ENCODE measurements around the gene RGL1.

The RGL1 gene

DNA sequence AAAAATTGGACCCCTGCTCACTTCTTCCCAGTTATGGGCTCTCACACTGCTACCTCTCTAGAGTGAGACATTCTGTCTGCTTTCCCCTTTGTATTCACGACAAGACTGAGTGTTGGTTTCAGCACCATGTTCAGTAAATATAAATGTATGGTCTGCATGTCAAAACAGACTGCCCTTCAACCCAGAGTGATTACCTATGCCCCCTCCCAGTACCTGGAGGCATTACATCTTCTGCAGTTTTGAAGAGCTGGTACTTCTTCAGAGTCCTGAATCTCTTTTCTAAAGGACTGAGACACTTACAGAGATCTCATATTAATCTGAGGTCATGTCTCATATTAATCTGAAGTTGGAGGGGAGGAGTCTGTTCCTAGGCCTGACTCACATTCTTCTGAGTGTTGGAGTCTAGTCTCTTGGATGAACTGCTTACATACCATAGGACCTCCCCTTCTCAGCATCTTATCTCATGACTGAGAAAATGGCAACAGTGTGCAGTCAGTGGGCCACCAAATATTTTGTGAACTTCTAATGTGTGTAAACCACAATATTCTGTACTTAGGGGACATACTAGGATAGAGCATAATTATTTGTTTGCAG lies 80.3 kb downstream of the RGL1 start:
- no peak for DNase-seq
- intact Hi-C loops (cut with DNase I; ENCODE audit: low total_unique reads) = no loop called here
- TF ChIP-seq, protein P1, sequence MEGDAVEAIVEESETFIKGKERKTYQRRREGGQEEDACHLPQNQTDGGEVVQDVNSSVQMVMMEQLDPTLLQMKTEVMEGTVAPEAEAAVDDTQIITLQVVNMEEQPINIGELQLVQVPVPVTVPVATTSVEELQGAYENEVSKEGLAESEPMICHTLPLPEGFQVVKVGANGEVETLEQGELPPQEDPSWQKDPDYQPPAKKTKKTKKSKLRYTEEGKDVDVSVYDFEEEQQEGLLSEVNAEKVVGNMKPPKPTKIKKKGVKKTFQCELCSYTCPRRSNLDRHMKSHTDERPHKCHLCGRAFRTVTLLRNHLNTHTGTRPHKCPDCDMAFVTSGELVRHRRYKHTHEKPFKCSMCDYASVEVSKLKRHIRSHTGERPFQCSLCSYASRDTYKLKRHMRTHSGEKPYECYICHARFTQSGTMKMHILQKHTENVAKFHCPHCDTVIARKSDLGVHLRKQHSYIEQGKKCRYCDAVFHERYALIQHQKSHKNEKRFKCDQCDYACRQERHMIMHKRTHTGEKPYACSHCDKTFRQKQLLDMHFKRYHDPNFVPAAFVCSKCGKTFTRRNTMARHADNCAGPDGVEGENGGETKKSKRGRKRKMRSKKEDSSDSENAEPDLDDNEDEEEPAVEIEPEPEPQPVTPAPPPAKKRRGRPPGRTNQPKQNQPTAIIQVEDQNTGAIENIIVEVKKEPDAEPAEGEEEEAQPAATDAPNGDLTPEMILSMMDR (IDR thresholded peaks at IDR 0.05) = no peak
- no peak overlapping the region for H3K4me3 ChIP-seq
- H3K27me3 ChIP-seq = no peaks in the 10 kb centered on the region
- no peak overlapping the region for H3K27ac ChIP-seq
- H3K9me3 ChIP-seq = no peaks in the 10 kb centered on the region
- peaks cover 0 to 36% (median 11%) of the 10 kb centered on the region in 4 donors for H3K4me1 ChIP-seq
- peaks cover 0 to 26% (median 25%) of the 10 kb centered on the region in 3 donors for H3K36me3 ChIP-seq

DNA sequence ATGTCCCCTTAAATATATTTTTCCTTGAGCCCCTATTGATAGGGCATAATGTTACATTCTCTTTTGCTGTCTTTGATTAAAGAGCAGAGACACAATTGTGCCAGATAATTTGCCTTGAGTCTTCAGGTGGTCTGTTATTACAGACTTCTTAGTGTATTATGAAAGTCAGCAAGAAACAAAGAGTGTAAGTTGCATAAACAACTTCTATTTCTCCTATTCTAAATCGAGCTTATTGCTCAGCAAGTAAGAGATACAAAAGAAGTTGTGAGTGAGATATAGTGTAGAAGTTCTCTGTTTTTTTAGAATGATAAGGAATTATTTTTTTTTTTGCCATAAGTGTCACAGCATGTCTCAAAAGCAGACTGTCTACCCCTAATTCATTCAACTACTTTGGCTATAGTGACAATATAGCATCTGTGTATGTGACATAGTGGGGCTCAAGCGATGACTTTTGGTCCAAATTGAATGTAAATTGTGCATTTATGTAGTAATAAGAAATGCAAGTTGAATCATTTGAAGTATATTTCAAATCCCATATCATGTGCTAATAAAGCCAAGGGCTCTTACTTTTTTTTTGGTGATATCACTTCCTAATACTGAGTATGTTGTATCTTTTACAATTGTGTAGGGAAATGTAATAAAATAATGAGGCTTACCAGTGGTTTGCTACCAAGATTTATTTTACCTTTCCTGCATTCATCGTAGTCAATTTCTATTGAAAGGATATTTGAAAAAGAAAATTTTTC lies 81.3 kb downstream of the RGL1 start:
- peaks cover 0 to 35% (median 10%) of the 10 kb centered on the region in 4 donors for H3K4me1 ChIP-seq
- no peak for DNase-seq
- TF ChIP-seq, protein P1 (IDR thresholded peaks at IDR 0.05) = no peak
- H3K4me3 ChIP-seq = no peak overlapping the region
- no peaks in the 10 kb centered on the region for H3K27me3 ChIP-seq
- intact Hi-C loops (cut with DNase I; ENCODE audit: low total_unique reads) = no loop called here
- no peaks in the 10 kb centered on the region for H3K9me3 ChIP-seq
- H3K36me3 ChIP-seq = peaks cover 0 to 28% (median 25%) of the 10 kb centered on the region in 3 donors
- no peak overlapping the region for H3K27ac ChIP-seq

DNA sequence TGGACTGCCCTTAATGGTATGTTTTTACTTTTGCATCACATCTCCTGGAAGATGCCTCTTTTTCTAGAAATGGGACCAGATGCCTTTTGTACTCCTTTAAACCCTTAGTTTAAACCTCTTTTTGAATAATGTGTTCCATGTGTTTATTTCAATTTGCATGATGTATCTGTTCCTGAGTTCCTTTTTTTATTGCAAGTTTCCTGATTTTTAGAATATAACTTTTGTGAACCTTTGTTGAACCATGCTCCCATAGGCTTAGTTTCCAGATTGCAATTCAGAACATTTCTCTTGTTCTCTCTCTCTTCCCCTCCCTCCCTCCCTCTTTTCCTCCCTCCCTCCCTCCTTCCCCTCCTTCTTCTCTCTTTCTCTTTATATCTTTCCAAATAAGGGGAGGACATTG lies 81.9 kb downstream of the RGL1 start:
- Histone ChIP-seq H3K27ac (peak overlapping the region in 1 of 2 donors; percentile 26), H3K27me3 (no peaks in the 10 kb centered on the region), H3K36me3 (peaks cover 0 to 28% (median 25%) of the 10 kb centered on the region in 3 donors), H3K4me1 (peaks cover 0 to 29% (median 5%) of the 10 kb centered on the region in 4 donors), H3K4me3 (no peak overlapping the region), H3K9me3 (no peaks in the 10 kb centered on the region)
- intact Hi-C loops (cut with DNase I; ENCODE audit: low total_unique reads) = no loop called here
- no peak for DNase-seq
- TF ChIP-seq, protein P1 (IDR thresholded peaks at IDR 0.05) = no peak

DNA sequence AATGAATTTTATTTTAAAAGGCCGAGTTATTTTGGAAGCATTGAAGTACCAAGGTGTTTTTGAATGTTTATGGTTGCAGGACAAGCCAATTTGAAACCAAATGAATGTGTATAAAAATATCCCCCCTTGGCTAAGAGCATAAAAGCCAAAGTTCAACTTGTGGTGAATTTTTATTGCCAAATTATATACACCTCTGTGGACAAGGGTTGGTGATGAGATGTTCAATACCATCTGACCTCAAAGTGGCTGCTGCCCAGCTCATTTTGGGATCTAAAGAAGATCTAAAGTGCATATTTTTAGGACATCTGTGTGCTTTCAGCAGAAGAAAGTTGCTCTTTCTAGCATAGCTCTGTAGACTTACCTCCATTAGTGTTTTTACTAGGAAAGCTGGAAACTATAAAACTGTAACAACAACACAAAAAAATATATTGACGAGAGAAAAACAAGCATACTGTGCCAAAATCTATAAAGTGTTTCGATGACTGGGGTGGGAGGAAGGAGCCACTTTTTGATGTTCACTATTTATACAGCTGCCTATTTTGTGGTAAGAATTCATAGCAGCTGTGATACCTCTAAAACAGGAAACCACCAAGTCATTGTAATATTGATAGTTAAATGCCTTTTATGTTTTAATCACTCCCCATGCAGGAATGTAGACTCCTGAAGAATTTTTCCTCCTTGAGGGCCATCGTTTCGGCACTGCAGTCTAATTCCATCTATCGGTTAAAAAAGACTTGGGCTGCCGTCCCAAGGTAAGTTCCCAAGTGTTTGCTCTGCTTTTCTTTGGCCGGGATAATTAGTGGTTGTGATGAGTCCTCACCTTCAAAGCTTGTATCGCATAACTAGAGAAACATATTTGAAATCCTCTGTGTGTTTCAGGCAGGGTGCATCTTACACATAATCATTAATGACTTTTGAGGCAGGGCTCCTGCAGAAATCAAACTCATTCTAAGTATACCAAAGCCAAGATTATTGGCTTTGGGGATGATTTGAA lies 83.2 kb downstream of the RGL1 start:
- H3K4me3 ChIP-seq = no peak overlapping the region
- no peaks in the 10 kb centered on the region for H3K27me3 ChIP-seq
- H3K4me1 ChIP-seq = peaks cover 0 to 24% (median 2%) of the 10 kb centered on the region in 4 donors
- peak overlapping the region in 1 of 2 donors; percentile 26 for H3K27ac ChIP-seq
- no peak for DNase-seq
- intact Hi-C loops (cut with DNase I; ENCODE audit: low total_unique reads) = no loop called here
- H3K9me3 ChIP-seq = no peaks in the 10 kb centered on the region
- TF ChIP-seq, protein P1 (IDR thresholded peaks at IDR 0.05) = no peak
- H3K36me3 ChIP-seq = peaks cover 0 to 33% (median 28%) of the 10 kb centered on the region in 3 donors

DNA sequence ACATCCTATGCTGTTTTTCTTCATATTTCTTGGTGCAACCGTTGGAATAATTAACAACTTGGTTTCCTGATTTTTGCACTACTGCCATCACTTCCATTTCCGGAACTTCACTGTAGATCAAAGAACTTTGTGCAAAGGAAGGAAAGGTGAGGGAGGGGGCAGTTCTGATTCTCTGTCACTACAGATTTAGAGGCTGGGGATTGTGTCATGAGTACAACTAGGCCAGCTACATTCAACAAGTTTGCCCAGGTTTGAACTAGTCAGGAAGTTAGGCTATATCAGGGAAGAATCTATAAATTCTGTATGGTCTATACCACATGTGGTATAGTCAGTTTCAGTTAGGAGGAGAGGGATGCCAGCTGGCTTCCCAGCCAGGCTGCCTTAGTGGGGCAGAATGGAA lies 84.2 kb downstream of the RGL1 start:
- no peak overlapping the region for H3K27ac ChIP-seq

More for the DNA sequence above, 84.2 kb downstream of the RGL1 start:
- no peak for DNase-seq
- no peak overlapping the region for H3K4me3 ChIP-seq
- H3K9me3 ChIP-seq = no peaks in the 10 kb centered on the region
- no peaks in the 10 kb centered on the region for H3K27me3 ChIP-seq
- H3K36me3 ChIP-seq = peaks cover 0 to 33% (median 32%) of the 10 kb centered on the region in 3 donors
- TF ChIP-seq, protein P1 (IDR thresholded peaks at IDR 0.05) = no peak
- H3K4me1 ChIP-seq = peaks cover 0 to 24% (median 2%) of the 10 kb centered on the region in 4 donors
- intact Hi-C loops (cut with DNase I; ENCODE audit: low total_unique reads) = no loop called here

All from tibial artery (tissue), 4 donors.